A549 (cell line): Measurements from ENCODE around the gene MOB2. TPM values are rescaled to one million over a fixed set of nuclear protein-coding genes. Genes with fewer than 3 reads are reported as not detected.

Source experiments
- ATAC-seq, 2 experiments: fragments of 200-7000 bp in 1 of 2; fragments of >200 bp in 1 of 2; cut with Nextera tagmentation in 1 of 2; cut with Tn5 transposase in 1 of 2; 3 replicates each; pipeline versions ENCODE4 v1.8.0 to v1.9.1; 2018 to 2020; ENCODE audit warnings: mild to moderate bottlenecking in 1 of 2, moderate library complexity in 1 of 2
- CTCF ChIA-PET: fragments of 300-600 bp; sonication (Branson Sonifier 250); formaldehyde crosslinking; extraction: SDS; loops from one replicate; lab custom pipeline; 2021; ENCODE audit warnings: antibody characterized with exemption, inconsistent platforms; lab: Yijun Ruan, JAX
- POLR2A ChIA-PET: fragments of 350-600 bp; formaldehyde crosslinking; extraction: SDS; loops from one replicate; lab custom pipeline; 2021; ENCODE audit warnings: antibody characterized with exemption, inconsistent platforms; lab: Yijun Ruan, JAX
- DNase-seq, 2 experiments: peaks; one replicate each; pipeline versions ENCODE4 v3.0.0 to v3.0.0-alpha.2; 2011 to 2016; ENCODE audit warnings: low read depth in 1 of 2, low spot score in 1 of 2
- FAIRE-seq: peaks from 2 replicates; lab custom pipeline; 2011; peaks lifted over from hg19 to GRCh38; lab: Jason Lieb, UNC
- H3K27ac ChIP-seq, 2 experiments: fragments of >200 bp; sonication (Bioruptor Twin); formaldehyde crosslinking; 3 replicates each; pipeline ENCODE4 v1.5.1; 2016 to 2017
- H3K4me1 ChIP-seq: fragments of >200 bp; sonication (Bioruptor Twin); formaldehyde crosslinking; 3 replicates; pipeline ENCODE4 v1.6.1; 2016
- H3K4me2 ChIP-seq: fragments of >200 bp; sonication (Bioruptor Twin); formaldehyde crosslinking; 3 replicates; pipeline ENCODE4 v1.6.1; 2016
- H3K4me3 ChIP-seq: fragments of >200 bp; sonication (Bioruptor Twin); formaldehyde crosslinking; 3 replicates; pipeline ENCODE4 v1.5.1; 2016
- H3K9me3 ChIP-seq: fragments of >200 bp; sonication (Bioruptor Twin); formaldehyde crosslinking; 3 replicates; pipeline ENCODE4 v1.6.1; 2016
- CBX8 ChIP-seq: fragments of 200-600 bp; sonication (generic); IDR thresholded peaks from 2 replicates; pipeline ENCODE4 v1.6.1; 2016
- E2F6 ChIP-seq: IDR thresholded peaks from 2 replicates; pipeline ENCODE4 v1.6.1; 2012; ENCODE audit warnings: low read depth, borderline replicate concordance
- ESRRA ChIP-seq: fragments of 150-350 bp; IDR thresholded peaks from 2 replicates; pipeline ENCODE4 v1.6.1; 2014; ENCODE audit warnings: mild to moderate bottlenecking, low read length, borderline replicate concordance
- FOSL2 ChIP-seq, 2 experiments: fragments of 450-650 bp in 1 of 2; fragments of >200 bp in 1 of 2; sonication (Bioruptor Twin) in 1 of 2; formaldehyde crosslinking; IDR thresholded peaks; 2 replicates each; pipeline versions ENCODE4 v1.5.0 to v1.6.1; 2016 to 2020; ENCODE audit warnings: mild to moderate bottlenecking in 1 of 2, moderate library complexity in 1 of 2
- GATA3 ChIP-seq: IDR thresholded peaks from 2 replicates; pipeline ENCODE4 v1.6.1; 2012; ENCODE audit warnings: borderline replicate concordance
- HDAC2 ChIP-seq: fragments of 200-600 bp; sonication (generic); IDR thresholded peaks from 2 replicates; pipeline ENCODE4 v1.6.1; 2016
- HEYL ChIP-seq: fragments of 250-450 bp; sonication (Bioruptor Pico); IDR thresholded peaks from 2 replicates; pipeline ENCODE4 v1.8.0; 2021; ENCODE audit warnings: mild to moderate bottlenecking, moderate library complexity
- HOXA7 ChIP-seq: fragments of 250-450 bp; sonication (Bioruptor Pico); IDR thresholded peaks from 2 replicates; pipeline ENCODE4 v1.5.0; 2020; ENCODE audit warnings: mild to moderate bottlenecking, moderate library complexity
- HOXB13 ChIP-seq: fragments of 250-450 bp; sonication (Bioruptor Pico); IDR thresholded peaks from 2 replicates; pipeline ENCODE4 v1.5.0; 2020; ENCODE audit warnings: low read depth, mild to moderate bottlenecking, moderate library complexity
- KDM5A ChIP-seq: fragments of 200-600 bp; sonication (generic); IDR thresholded peaks from 2 replicates; pipeline ENCODE4 v1.6.1; 2016; ENCODE audit warnings: antibody characterized with exemption, mild to moderate bottlenecking
- MAFK ChIP-seq: fragments of 450-650 bp; IDR thresholded peaks from 2 replicates; pipeline ENCODE4 v1.6.1; 2014; ENCODE audit not compliant: partially characterized antibody
- MAZ ChIP-seq: fragments of 150-350 bp; IDR thresholded peaks from 2 replicates; pipeline ENCODE4 v1.6.1; 2014; ENCODE audit warnings: antibody characterized with exemption, low read depth, low read length, borderline replicate concordance
- NPAS2 ChIP-seq: fragments of 250-450 bp; sonication (Bioruptor Pico); IDR thresholded peaks from 2 replicates; pipeline ENCODE4 v1.8.0; 2022; ENCODE audit warnings: mild to moderate bottlenecking, moderate library complexity, borderline replicate concordance
- POLR2A ChIP-seq: IDR thresholded peaks from 2 replicates; pipeline ENCODE4 v1.6.1; 2012; ENCODE audit warnings: mild to moderate bottlenecking, low read length
- POLR2AphosphoS2 ChIP-seq: conservative IDR thresholded peaks from 2 replicates; pipeline ENCODE4 v1.6.1; 2012; ENCODE audit warnings: low read length, improper control_type of control experiment, inconsistent platforms
- RFX5 ChIP-seq: fragments of 450-650 bp; IDR thresholded peaks from 2 replicates; pipeline ENCODE4 v1.7.1; 2014; ENCODE audit warnings: antibody characterized with exemption, mild to moderate bottlenecking, moderate library complexity
- RNF2 ChIP-seq: fragments of 200-600 bp; sonication (generic); IDR thresholded peaks from 2 replicates; pipeline ENCODE4 v1.6.1; 2016; ENCODE audit warnings: low read depth, mild to moderate bottlenecking, antibody characterized with exemption, moderate library complexity, borderline replicate concordance
- SMC3 ChIP-seq: fragments of >200 bp; sonication (Bioruptor Twin); formaldehyde crosslinking; IDR thresholded peaks from 3 replicates; pipeline ENCODE4 v1.6.1; 2018; ENCODE audit warnings: inconsistent platforms
- TP53 ChIP-seq: fragments of 250-450 bp; sonication (Bioruptor Pico); IDR thresholded peaks from 2 replicates; pipeline ENCODE4 v1.5.0; 2021; ENCODE audit warnings: mild to moderate bottlenecking, moderate library complexity
- USF2 ChIP-seq: fragments of 450-650 bp; IDR thresholded peaks from 2 replicates; pipeline ENCODE4 v1.6.1; 2014; ENCODE audit warnings: antibody characterized with exemption
- ZC3H11A ChIP-seq: fragments of 450-650 bp; IDR thresholded peaks from 2 replicates; pipeline ENCODE4 v1.6.1; 2014; ENCODE audit warnings: antibody characterized with exemption, mild to moderate bottlenecking
- ZNF302 ChIP-seq: fragments of 250-450 bp; sonication (Bioruptor Pico); IDR thresholded peaks from 2 replicates; pipeline ENCODE4 v1.9.0; 2021; ENCODE audit warnings: inconsistent platforms, mild to moderate bottlenecking, moderate library complexity
- WGBS: methylation state at CpG from one replicate; pipeline ENCODE4 v1.1.6; 2017; ENCODE audit errors: missing lambda C conversion rate; 5-methylcytosine and 5-hydroxymethylcytosine counted together
- polyA plus RNA-seq, 4 experiments: library from polyadenylated mRNA; depleted of rRNA in 3 of 4; stranded (reverse); fragments of >200 nt; fragmentation: RNase III in 1 of 4; extraction: RNeasy Plus Mini Kit Qiagen cat#74134 plus additional on column Dnase treatment in 1 of 4; gene quantifications; 2 replicates in 3 of 4; 3 replicates in 1 of 4; pipeline ENCODE4 v1.2.3, GENCODE V29; 2011 to 2017

The MOB2 gene
- polyA plus RNA-seq, 2 of the 4 experiments (the other 2 are of a cell fraction), result 25.4 to 38.2 TPM

- CTCF ChIA-PET, result no interaction called here
- H3K4me3 ChIP-seq, result no peak overlapping the region
- ATAC-seq (no peak), DNase-seq (no peak), FAIRE-seq (no peak)
- no peaks in the 10 kb centered on the region for H3K4me1 ChIP-seq
- no peak for TF ChIP-seq USF2
- no peak for TF ChIP-seq SMC3
- no peak for TF ChIP-seq TP53 (CRISPR knock-in tag)
- TF ChIP-seq ZNF302 (CRISPR knock-in tag), result no peak
- TF ChIP-seq GATA3, result no peak
- no peak for TF ChIP-seq RFX5
- TF ChIP-seq NPAS2 (CRISPR knock-in tag), result no peak
- no peak for TF ChIP-seq HEYL (CRISPR knock-in tag)
- no peak for TF ChIP-seq FOSL2 (IDR thresholded peaks at IDR 0.05)
- no peak for TF ChIP-seq FOSL2 (CRISPR knock-in tag; IDR thresholded peaks at IDR 0.05)
- no peak for TF ChIP-seq MAZ
- TF ChIP-seq HOXA7 (CRISPR knock-in tag), result no peak
- H3K9me3 ChIP-seq, result no peaks in the 10 kb centered on the region
- H3K4me2 ChIP-seq, result no peak overlapping the region
- WGBS, result 96% methylated on average over 9 of the region's 18 CpGs
- H3K27ac ChIP-seq, result no peak overlapping the region
- POLR2A ChIA-PET, result no interaction called here
These were observed 18.6 kb downstream of the MOB2 start for GRCh38 chr11:1468002-1468401.

GRCh38 chr11:1467270-1467669 lies 19.3 kb downstream of the MOB2 start:
- H3K27ac ChIP-seq, result no peak overlapping the region
- peak; percentile 25 for TF ChIP-seq MAFK
- no peak for TF ChIP-seq HDAC2

GRCh38 chr11:1466784-1467183 lies 19.8 kb downstream of the MOB2 start:
- FAIRE-seq, result no peak
- no peaks in the 10 kb centered on the region for H3K4me1 ChIP-seq
- DNase-seq, result no peak
- H3K4me2 ChIP-seq, result no peak overlapping the region
- no peaks in the 10 kb centered on the region for H3K9me3 ChIP-seq
- WGBS, result 91% methylated on average over 16 of the region's 16 CpGs
- ATAC-seq, result no peak
- ChIA-PET CTCF (interaction anchor here (1.8 kb wide), 1 partner anchor 38 kb away, joined by 4 read pairs; no protein-coding TSS in a partner anchor), POLR2A (no interaction called here)
- no peak overlapping the region for H3K27ac ChIP-seq
- no peak overlapping the region for H3K4me3 ChIP-seq
- TF ChIP-seq KDM5A, result no peak
- TF ChIP-seq HOXB13, result no peak
- no peak for TF ChIP-seq POLR2AphosphoS2

More at GRCh38 chr11:1467270-1467669, 19.3 kb downstream of the MOB2 start:
- Histone ChIP-seq H3K4me2 (no peak overlapping the region), H3K9me3 (no peaks in the 10 kb centered on the region), H3K4me1 (no peaks in the 10 kb centered on the region), H3K4me3 (no peak overlapping the region)
- 78% methylated on average over 9 of the region's 9 CpGs for WGBS
- DNase-seq, result no peak
- no peak for ATAC-seq
- POLR2A ChIA-PET, result no interaction called here
- FAIRE-seq, result no peak
- CTCF ChIA-PET, result no interaction called here

- H3K9me3 ChIP-seq, result no peaks in the 10 kb centered on the region
- ChIA-PET CTCF (interaction anchor here (1.3 kb wide), 2 partner anchors 84 to 112 kb away, joined by 3 to 6 read pairs; no protein-coding TSS in a partner anchor), POLR2A (no interaction called here)
- ATAC-seq, result no peak
- WGBS, result 93% methylated on average over 6 of the region's 16 CpGs
- no peak for TF ChIP-seq E2F6
- TF ChIP-seq CBX8, result no peak
- TF ChIP-seq ZC3H11A, result no peak
- no peak for TF ChIP-seq ZNF302 (CRISPR knock-in tag)
- TF ChIP-seq RNF2, result no peak
- no peak for TF ChIP-seq USF2
- TF ChIP-seq HOXA7 (CRISPR knock-in tag), result no peak
- TF ChIP-seq POLR2A, result no peak
- no peak for TF ChIP-seq SMC3
- TF ChIP-seq ESRRA, result no peak
- TF ChIP-seq HDAC2, result no peak
- H3K27ac ChIP-seq, result no peak overlapping the region
- H3K4me2 ChIP-seq, result no peak overlapping the region
- no peak overlapping the region for H3K4me3 ChIP-seq
- no peak for FAIRE-seq
- peaks cover 6% of the 10 kb centered on the region; the same call in 1 of the 3 replicates for H3K4me1 ChIP-seq
- no peak for DNase-seq
These were observed 23.5 kb downstream of the MOB2 start for GRCh38 chr11:1463056-1463455.
